HEK293T (cell line): Measurements from ENCODE around the gene VSIG10L.

ENCODE experiments used
- ARNT ChIP-seq: fragments of 450-650 bp; IDR thresholded peaks from 2 replicates; pipeline ENCODE4 v1.6.1; 2017; ENCODE audit warnings: mild to moderate bottlenecking
- BHLHE40 ChIP-seq: fragments of 450-650 bp; IDR thresholded peaks from 2 replicates; pipeline ENCODE4 v1.6.1; 2016; ENCODE audit warnings: mild to moderate bottlenecking, moderate library complexity, borderline replicate concordance
- ELF4 ChIP-seq: fragments of 450-650 bp; IDR thresholded peaks from 2 replicates; pipeline ENCODE4 v1.6.1; 2017; ENCODE audit warnings: antibody characterized with exemption
- FOXK2 ChIP-seq: fragments of 450-650 bp; IDR thresholded peaks from 2 replicates; pipeline ENCODE4 v1.6.1; 2016; ENCODE audit warnings: mild to moderate bottlenecking
- FOXM1 ChIP-seq: fragments of 450-650 bp; IDR thresholded peaks from 2 replicates; pipeline ENCODE4 v1.6.1; 2017; ENCODE audit warnings: mild to moderate bottlenecking, borderline replicate concordance
- HDGF ChIP-seq: fragments of 450-650 bp; IDR thresholded peaks from 2 replicates; pipeline ENCODE4 v1.6.1; 2017; ENCODE audit warnings: antibody characterized with exemption, borderline replicate concordance
- L3MBTL2 ChIP-seq: fragments of 450-650 bp; conservative IDR thresholded peaks from 2 replicates; pipeline ENCODE4 v1.6.1; 2016; ENCODE audit warnings: mild to moderate bottlenecking
- LEF1 ChIP-seq: fragments of 450-650 bp; IDR thresholded peaks from 2 replicates; pipeline ENCODE4 v1.6.1; 2017; ENCODE audit warnings: mild to moderate bottlenecking, borderline replicate concordance
- SP1 ChIP-seq: fragments of 450-650 bp; IDR thresholded peaks from 2 replicates; pipeline ENCODE4 v1.6.1; 2017
- SUZ12 ChIP-seq: fragments of 450-650 bp; IDR thresholded peaks from 2 replicates; pipeline ENCODE4 v1.6.1; 2016; ENCODE audit warnings: mild to moderate bottlenecking
- TARDBP ChIP-seq: fragments of 450-650 bp; IDR thresholded peaks from 2 replicates; pipeline ENCODE4 v1.6.1; 2016
- ZNF384 ChIP-seq: fragments of 450-650 bp; IDR thresholded peaks from 2 replicates; pipeline ENCODE4 v1.6.1; 2016
- TF ChIP-seq, protein P1 (sequence below): fragments of 450-650 bp; IDR thresholded peaks from 2 replicates; pipeline ENCODE4 v1.6.1; 2016

GRCh38 chr19:51354103-51354741 lies 12.3 kb upstream of the VSIG10L start:
- TF ChIP-seq HDGF, result no peak
- no peak for TF ChIP-seq ZNF384
- no peak for TF ChIP-seq ELF4
- no peak for TF ChIP-seq BHLHE40
- TF ChIP-seq SP1, result no peak
- TF ChIP-seq ARNT, result no peak
- TF ChIP-seq TARDBP, result no peak
- no peak for TF ChIP-seq SUZ12
- TF ChIP-seq LEF1, result no peak
- TF ChIP-seq FOXM1, result no peak
- TF ChIP-seq L3MBTL2, result no peak
- TF ChIP-seq, protein P1, sequence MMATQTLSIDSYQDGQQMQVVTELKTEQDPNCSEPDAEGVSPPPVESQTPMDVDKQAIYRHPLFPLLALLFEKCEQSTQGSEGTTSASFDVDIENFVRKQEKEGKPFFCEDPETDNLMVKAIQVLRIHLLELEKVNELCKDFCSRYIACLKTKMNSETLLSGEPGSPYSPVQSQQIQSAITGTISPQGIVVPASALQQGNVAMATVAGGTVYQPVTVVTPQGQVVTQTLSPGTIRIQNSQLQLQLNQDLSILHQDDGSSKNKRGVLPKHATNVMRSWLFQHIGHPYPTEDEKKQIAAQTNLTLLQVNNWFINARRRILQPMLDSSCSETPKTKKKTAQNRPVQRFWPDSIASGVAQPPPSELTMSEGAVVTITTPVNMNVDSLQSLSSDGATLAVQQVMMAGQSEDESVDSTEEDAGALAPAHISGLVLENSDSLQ, result no peak
- TF ChIP-seq FOXK2, result no peak
